ENCODE data around the gene CTTNBP2. TPM values are rescaled to one million over a fixed set of nuclear protein-coding genes. Genes with fewer than 3 reads are reported as not detected.
"Not testable (repeated sequence)": the region's sequence is repeated elsewhere in the genome, so short reads cannot be mapped to it uniquely, and the experiment has no call there.

CTTNBP2 gene
- total RNA-seq, 1 donor from 2014 or later, result 6.1 TPM

DNA sequence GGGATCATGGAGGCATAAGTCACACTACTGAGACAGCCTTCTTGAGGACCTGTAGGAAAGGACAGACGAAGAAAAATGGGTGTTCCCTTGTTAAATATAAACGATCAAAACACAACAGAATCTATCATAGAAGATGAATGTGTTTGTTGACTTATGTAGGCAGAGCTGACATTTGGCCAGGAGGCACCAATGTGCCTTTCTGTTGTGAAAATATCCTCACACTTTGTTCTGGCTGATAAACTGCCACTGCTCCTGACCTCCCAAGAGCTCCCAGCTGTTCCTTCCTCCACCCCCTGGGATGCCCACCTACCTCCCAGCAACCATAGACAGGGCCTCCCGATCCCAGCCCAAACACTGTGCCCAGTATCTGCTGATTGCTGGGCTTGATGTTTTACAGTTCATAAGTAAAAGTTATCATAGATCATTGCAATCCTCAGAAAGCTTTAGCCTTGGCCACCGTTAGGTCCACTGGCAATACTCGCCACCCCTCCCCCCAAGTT, 116.6 kb downstream of the CTTNBP2 start:
- DNase-seq (ENCODE audit: low read depth), result no peak

- no peak for DNase-seq (ENCODE audit: low read depth)
Observed at GRCh38 chr7:117755136-117755535, 118.1 kb downstream of the CTTNBP2 start.

GRCh38 chr7:117751775-117752174, 121.5 kb downstream of the CTTNBP2 start:
- peak; percentile 30 for DNase-seq (ENCODE audit: low read depth)

DNA sequence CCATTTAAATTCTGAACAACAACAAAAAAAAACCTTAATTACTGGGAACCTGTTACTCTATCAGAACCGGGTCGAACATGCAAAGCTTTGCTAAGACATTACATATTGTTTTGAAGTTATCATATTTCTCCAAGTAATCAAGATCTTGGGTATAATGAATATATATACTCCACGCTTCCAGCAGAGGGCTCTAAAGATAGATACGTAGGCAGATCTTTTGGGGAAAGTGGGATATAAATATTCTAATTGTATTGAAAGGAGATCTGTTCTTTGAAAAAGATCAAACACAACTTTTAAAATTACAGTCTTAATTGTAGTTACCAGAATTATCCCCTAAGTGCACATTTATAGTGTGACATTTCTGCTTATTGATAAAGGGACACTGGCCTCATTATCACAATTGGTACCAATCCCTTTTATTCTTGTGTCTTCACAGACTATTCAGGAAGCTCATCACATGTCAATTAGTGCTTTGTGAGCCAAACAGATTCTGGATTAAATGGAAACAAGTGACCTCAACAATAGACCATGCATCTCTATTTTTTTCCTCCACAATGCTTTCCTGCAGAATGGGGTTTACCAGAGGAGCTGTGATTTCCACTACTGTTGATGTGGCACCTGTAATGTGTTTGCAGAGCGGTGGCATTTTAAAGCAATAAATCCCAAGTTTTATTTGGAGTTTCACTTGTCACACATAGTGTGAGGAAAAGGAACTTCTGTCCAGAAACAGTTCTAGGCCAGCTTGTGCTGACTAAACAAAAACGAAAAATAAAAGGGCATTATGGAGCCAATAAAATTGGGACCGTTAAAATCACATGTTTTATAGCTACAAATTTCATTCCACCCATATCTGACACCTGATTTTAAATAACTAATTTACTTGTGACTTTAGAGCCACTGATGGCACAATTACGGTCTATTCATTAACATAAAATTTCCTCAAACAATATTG, 122.4 kb downstream of the CTTNBP2 start:
- DNase-seq (ENCODE audit: low read depth), result peak; percentile 52

DNA sequence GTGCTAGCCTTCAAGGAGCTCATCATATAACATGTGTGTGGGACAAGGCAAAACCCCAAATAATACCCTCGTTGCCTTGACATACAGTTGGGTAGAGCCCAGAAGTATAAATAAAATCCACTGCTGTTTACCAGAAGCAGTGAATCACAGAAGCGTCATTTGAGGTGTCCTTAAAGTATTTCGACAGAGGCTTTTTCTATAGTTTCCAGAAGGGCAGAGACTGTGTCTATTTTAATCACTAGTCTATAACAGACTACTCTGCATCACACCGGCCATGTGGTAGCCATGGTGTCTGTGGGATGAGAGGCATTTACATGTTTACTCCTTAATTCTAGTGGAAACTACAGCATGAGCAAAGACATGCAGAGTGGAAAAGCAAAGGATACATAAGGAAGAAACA, 131.3 kb downstream of the CTTNBP2 start:
- DNase-seq (ENCODE audit: low read depth), result no peak

DNA sequence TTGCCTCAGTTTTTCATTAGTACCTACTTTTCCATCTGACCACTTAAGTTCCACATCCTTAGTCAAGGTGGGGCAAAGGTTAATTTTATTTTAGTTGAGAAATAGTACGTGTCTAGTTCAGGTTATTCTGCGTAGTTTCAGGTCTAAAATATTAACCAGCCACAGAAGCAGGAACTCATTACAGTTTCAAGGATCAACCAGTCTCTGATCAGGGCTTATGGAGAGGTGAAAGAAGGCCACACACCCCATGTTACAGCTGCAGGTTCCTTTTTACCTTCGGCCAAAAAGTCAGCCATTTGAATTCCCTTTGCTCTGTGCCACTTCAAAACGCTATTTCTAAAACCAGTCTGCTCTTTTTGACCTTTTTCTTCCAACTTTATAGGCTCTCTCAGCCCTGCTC, 134.2 kb downstream of the CTTNBP2 start:
- no peak for DNase-seq (ENCODE audit: low read depth)

- DNase-seq (ENCODE audit: low read depth), result no peak
Observed at GRCh38 chr7:117737926-117738325, 135.3 kb downstream of the CTTNBP2 start.

GRCh38 chr7:117731455-117731854, 141.8 kb downstream of the CTTNBP2 start:
- DNase-seq (ENCODE audit: low read depth), result no peak

DNA sequence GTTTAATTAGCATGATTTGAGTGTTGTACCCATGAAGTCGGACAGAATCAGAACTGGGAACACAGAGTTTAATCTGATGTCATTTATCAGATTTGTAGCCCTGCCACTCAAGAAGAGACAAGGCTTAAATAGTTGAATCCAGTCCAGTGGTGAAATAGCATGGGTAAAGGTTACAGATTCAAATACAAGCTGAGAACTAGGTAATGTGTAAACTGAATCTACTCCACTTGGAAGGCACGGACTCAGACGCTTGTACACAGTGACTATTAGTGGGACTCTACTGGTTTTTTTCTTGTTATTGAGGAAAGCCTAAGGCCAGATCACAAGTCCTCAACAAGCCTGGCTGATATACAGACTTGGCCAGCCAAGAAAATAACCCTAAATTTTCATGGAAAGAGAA, 142.9 kb downstream of the CTTNBP2 start:
- no peak for DNase-seq (ENCODE audit: low read depth)

DNA sequence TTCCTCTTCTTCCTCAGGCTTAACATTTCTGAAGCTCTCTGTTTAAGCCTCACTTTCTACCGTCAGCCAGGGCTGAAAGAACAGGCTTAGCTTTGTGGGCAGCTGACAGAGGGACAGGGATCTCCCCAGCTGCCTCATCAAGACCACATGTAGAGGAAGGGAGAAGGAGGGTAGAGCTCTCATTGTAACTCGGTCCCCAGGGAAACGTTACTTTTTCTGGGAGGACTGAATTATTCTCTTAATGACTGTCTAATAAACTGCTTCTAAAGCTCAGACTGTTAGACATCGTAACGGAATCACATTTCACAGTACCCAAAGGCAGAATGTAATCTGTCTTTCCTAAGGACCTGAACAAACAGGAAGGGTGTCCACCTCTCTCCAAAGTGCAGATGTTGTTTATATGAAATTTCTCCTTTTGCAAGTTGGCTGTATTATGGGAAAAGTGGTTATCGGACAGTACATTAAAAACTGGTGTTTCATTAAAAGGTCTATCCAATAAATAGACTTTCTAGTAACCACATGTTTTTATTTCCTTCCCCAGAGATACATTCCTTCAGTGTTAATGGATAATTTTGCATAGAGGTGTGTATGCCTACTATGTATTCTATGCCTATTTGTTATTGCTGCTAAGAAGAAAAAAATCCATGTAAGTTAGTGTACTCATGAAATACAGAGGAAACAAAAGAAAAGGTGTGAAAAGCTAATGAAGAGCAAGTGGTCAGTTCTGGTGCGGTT, 144.2 kb downstream of the CTTNBP2 start:
- peak; percentile 69 for DNase-seq (ENCODE audit: low read depth)

DNA sequence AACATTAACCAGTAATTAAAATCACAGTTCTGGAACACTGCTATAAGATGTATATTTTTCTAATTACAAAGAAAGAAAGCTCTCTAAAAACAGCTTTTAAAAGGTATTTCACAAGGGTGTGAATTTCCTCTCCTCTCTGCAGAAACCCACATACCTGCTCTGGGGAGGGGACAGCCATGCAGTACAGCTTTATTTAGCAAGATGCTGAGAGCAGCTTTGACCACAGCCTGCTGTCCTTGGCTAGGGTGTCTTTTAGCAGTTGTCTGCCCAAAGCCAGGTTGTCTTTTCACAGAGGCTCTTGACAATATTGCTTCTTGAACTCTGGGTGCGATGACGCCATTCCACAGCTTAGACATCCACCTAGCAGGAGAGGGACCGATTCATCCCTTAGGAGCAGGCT, 148.3 kb downstream of the CTTNBP2 start:
- DNase-seq (ENCODE audit: low read depth), result peak; percentile 13

GRCh38 chr7:117719377-117719776, 153.9 kb downstream of the CTTNBP2 start:
- no peak for DNase-seq (ENCODE audit: low read depth)

DNA sequence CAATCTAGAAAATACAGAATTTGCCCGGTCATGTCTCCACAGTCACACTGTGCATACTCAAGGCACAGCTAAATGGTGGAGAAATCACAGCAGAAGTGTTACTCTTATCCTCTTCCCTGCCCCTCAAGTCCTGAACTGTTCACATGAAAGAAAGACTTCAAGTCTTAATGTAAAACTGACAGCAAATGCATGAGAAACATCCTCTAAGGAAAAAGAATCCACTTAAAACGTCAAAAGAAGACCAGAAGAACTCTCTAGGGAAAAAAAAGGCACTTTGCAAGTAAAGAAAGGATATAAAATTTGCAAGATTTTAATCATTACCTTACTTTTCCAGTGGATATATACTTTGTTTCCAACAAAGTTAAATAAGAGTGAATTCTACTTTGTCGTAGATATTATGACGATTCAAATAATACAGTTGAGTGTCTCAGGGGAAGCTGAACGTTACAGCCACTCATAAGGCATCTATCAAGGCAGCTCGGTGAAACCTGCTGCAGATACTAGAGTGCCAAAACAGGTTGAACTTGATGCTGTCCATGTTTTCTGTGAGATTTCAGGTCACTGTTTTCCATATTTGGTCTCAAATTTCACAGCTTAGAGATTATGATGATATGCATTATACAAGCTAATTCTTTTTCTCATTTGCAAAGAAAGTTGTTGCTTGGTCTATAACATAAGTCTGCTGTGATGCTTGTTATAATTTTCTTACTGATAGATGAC, 155.0 kb downstream of the CTTNBP2 start:
- no peak for DNase-seq (ENCODE audit: low read depth)

- DNase-seq (ENCODE audit: low read depth), result no peak
Observed at GRCh38 chr7:117717357-117717756, 155.9 kb downstream of the CTTNBP2 start.

- DNase-seq (ENCODE audit: low read depth), result no peak
Observed at GRCh38 chr7:117716707-117717299, 156.4 kb downstream of the CTTNBP2 start.

DNA sequence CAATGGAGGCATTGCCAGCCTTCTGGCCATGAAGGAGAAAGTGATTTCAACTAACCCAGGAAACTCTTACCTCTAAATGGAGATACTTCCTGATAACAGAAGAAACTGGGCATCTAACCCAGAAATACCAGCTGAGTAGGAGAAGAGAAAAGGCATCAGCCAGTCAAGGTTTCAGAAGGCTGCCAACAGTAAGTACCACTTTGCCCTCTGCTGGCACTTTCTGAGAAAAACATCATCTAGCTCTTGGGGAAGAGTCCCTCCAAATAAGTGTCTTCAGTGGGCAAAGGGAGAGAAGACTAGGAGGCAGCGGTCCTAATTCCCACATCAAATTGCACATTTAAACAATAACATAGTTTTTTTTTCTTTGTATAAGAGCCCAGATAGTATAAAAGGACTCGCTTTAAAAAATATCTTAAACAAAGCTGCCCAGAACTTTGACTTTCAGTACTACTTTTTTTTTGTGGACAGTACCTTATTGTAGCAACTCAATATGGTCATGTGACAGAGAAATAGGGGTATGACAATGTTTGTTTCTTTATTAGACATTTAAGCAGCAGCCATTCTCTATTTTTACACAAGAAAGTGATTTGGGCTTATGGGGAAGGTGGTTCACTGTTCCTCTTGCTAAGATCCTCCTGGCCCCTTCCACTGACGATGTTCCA, 157.3 kb downstream of the CTTNBP2 start:
- DNase-seq (ENCODE audit: low read depth), result peak; percentile 72

- no peak for DNase-seq (ENCODE audit: low read depth)
Observed at GRCh38 chr7:117711556-117711955, 161.7 kb downstream of the CTTNBP2 start.

DNA sequence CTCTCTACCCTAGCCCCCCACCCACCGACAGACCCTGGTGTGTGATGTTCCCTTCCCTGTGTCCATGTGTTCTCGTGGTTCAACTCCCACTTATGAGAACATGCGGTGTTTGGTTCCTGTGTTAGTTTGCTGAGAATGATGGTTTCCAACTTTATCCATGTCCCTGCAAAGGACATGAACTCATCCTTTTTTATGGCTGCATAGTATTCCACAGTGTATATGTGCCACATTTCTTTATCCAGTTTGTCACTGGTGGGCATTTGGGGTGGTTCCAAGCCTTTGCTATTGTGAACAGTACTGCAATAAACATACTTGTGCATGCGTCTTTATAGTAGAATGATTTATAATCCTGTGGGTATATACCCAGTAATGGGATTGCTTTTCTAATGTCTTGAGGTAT, 165.1 kb downstream of the CTTNBP2 start:
- DNase-seq (ENCODE audit: low read depth), result not testable (repeated sequence)

GRCh38 chr7:117707080-117707479, 166.2 kb downstream of the CTTNBP2 start:
- no peak for DNase-seq (ENCODE audit: low read depth)

- DNase-seq (ENCODE audit: low read depth), result no peak
Observed at GRCh38 chr7:117706210-117706609, 167.0 kb downstream of the CTTNBP2 start.

DNA sequence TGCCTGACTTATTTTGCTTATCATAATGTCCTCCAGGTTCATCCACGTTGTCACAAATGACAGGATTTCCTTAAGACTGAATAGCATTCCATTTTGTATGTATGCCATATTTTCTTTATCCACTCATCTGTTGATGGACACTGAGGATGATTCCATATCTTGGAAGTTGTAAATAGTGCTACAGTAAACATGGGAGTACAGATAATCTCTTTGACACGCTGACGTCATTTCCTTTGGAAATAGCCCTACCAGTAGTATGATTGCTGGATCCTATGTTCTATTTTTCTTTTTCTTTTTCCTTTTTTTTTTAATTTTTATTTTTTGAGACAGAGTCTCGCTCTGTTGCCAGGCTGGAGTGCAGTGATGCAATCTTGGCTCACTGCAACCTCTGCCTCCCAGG, 167.6 kb downstream of the CTTNBP2 start:
- DNase-seq (ENCODE audit: low read depth), result no peak
